OCI-LY3 (cell line): Measurements from ENCODE around the gene MYH16.
"Not testable (repeated sequence)": the region's sequence is repeated elsewhere in the genome, so short reads cannot be mapped to it uniquely, and the experiment has no call there.

Experiments
- H2AFZ ChIP-seq: fragments of 200-600, 300-600 bp; shearing (Covaris generic); 2 replicates; pipeline ENCODE4 v1.6.0; 2014; ENCODE audit warnings: antibody characterized with exemption, low read depth, low read length
- H3K27ac ChIP-seq: fragments of 200-600, 300-600 bp; sonication (generic); 2 replicates; pipeline ENCODE4 v1.5.1; 2014; ENCODE audit warnings: mild to moderate bottlenecking, low read length, moderate library complexity, mixed read lengths
- H3K27me3 ChIP-seq: fragments of 200-600, 300-600 bp; sonication (generic); 2 replicates; pipeline ENCODE4 v1.6.1; 2014; ENCODE audit warnings: low read depth, low read length, mixed read lengths
- H3K36me3 ChIP-seq: fragments of 200-600, 300-600 bp; sonication (generic); replicated peaks from 2 replicates; pipeline ENCODE3; 2014; ENCODE audit warnings: low read depth, low read length, mixed read lengths
- H3K4me1 ChIP-seq: fragments of 300-600, 200-600 bp; sonication (generic); 2 replicates; pipeline ENCODE4 v1.6.1; 2014; ENCODE audit warnings: low read length, mixed read lengths
- H3K4me2 ChIP-seq: fragments of 200-600, 300-600 bp; sonication (generic); 2 replicates; pipeline ENCODE4 v1.6.1; 2014; ENCODE audit warnings: low read length, mixed read lengths
- H3K4me3 ChIP-seq: fragments of 300-600, 200-600 bp; sonication (generic); 2 replicates; pipeline ENCODE4 v1.5.1; 2014; ENCODE audit warnings: antibody characterized with exemption, mild to moderate bottlenecking, low read length, moderate library complexity
- H3K79me2 ChIP-seq: fragments of 300-600, 200-600 bp; shearing (Covaris generic); 2 replicates; pipeline ENCODE4 v1.6.1; 2014; ENCODE audit warnings: mild to moderate bottlenecking, low read length, mixed read lengths
- H3K9ac ChIP-seq: fragments of 300-600, 200-600 bp; shearing (Covaris generic); 2 replicates; pipeline ENCODE4 v1.6.0; 2014; ENCODE audit warnings: mild to moderate bottlenecking, low read length, moderate library complexity
- H3K9me3 ChIP-seq: fragments of 200-600, 300-600 bp; shearing (Covaris generic); 2 replicates; pipeline ENCODE4 v1.6.1; 2014; ENCODE audit warnings: low read length, mixed read lengths; ENCODE audit not compliant: insufficient read depth
- H4K20me1 ChIP-seq: fragments of 200-600, 300-600 bp; sonication (generic); 2 replicates; pipeline ENCODE4 v1.6.1; 2016; ENCODE audit warnings: low read length, mixed read lengths; ENCODE audit not compliant: insufficient read depth
- EZH2phosphoT487 ChIP-seq: fragments of 200-600 bp; shearing (Covaris generic); IDR thresholded peaks from 2 replicates; pipeline ENCODE4 v1.6.1; 2018; ENCODE audit warnings: antibody characterized with exemption, mixed run types, low read depth
- TF ChIP-seq, protein P1 (sequence below): fragments of 200-600, 300-600 bp; sonication (generic); IDR thresholded peaks from 2 replicates; pipeline ENCODE4 v1.5.1; 2014; ENCODE audit warnings: antibody characterized with exemption, low read length, low read depth

The MYH16 gene

DNA sequence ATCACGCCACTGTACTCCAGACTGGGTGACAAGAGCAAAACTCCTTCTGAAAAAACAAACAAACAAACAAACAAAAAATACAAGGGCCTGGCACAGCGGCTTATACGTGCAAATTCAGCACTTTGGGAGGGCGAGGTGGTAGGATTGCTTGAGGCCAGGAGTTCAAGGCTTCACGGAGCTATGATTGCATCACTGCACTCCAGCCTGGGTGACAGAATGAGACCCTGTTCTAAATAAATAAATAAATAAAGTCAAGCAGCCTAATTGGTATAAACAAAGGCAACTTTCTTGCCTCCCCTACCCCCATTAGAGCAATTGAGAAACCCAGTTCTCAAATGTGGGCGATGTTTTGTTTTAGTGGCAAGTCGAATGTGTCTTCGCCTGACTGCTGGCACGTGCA is 38.5 kb upstream of the MYH16 start:
- Histone ChIP-seq H3K27me3 (peaks cover 8% of the 10 kb centered on the region), H3K9me3 (no peaks in the 10 kb centered on the region), H3K79me2 (no peaks in the 10 kb centered on the region), H3K4me2 (no peak overlapping the region), H3K9ac (no peak overlapping the region), H4K20me1 (no peaks in the 10 kb centered on the region), H3K36me3 (no peaks in the 10 kb centered on the region), H3K4me3 (no peak overlapping the region), H3K4me1 (no peaks in the 10 kb centered on the region), H3K27ac (no peak overlapping the region), H2AFZ (no peak overlapping the region)
- TF ChIP-seq EZH2phosphoT487: no peak
- TF ChIP-seq, protein P1, sequence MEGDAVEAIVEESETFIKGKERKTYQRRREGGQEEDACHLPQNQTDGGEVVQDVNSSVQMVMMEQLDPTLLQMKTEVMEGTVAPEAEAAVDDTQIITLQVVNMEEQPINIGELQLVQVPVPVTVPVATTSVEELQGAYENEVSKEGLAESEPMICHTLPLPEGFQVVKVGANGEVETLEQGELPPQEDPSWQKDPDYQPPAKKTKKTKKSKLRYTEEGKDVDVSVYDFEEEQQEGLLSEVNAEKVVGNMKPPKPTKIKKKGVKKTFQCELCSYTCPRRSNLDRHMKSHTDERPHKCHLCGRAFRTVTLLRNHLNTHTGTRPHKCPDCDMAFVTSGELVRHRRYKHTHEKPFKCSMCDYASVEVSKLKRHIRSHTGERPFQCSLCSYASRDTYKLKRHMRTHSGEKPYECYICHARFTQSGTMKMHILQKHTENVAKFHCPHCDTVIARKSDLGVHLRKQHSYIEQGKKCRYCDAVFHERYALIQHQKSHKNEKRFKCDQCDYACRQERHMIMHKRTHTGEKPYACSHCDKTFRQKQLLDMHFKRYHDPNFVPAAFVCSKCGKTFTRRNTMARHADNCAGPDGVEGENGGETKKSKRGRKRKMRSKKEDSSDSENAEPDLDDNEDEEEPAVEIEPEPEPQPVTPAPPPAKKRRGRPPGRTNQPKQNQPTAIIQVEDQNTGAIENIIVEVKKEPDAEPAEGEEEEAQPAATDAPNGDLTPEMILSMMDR: no peak

DNA sequence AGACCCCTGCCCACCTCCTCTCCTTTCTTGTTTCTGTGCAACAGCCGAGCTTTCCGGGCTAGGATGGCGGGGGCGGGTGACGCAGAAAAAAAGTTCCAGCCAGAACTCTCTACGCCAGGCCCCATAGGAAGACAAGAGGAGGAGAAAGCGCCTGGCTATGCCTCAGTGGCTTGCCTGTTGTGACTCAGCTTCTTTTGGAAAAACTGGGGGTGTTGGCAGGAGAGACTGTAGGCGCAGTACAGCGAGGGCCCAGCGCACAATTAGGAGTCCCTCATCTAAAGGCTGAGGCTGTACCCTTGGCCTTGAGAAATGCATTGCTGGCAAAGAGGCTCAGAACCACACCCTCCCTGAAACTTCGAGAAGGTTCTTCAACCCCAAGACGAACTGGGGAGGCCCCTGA is 36.7 kb upstream of the MYH16 start:
- no peak for TF ChIP-seq EZH2phosphoT487
- TF ChIP-seq, protein P1: no peak
- Histone ChIP-seq H3K9ac (no peak overlapping the region), H3K36me3 (no peaks in the 10 kb centered on the region), H2AFZ (no peak overlapping the region), H3K4me2 (no peak overlapping the region), H3K4me1 (no peaks in the 10 kb centered on the region), H3K27me3 (peaks cover 15% of the 10 kb centered on the region), H3K79me2 (no peaks in the 10 kb centered on the region), H3K9me3 (no peaks in the 10 kb centered on the region), H3K4me3 (no peak overlapping the region), H3K27ac (no peak overlapping the region), H4K20me1 (no peaks in the 10 kb centered on the region)

DNA sequence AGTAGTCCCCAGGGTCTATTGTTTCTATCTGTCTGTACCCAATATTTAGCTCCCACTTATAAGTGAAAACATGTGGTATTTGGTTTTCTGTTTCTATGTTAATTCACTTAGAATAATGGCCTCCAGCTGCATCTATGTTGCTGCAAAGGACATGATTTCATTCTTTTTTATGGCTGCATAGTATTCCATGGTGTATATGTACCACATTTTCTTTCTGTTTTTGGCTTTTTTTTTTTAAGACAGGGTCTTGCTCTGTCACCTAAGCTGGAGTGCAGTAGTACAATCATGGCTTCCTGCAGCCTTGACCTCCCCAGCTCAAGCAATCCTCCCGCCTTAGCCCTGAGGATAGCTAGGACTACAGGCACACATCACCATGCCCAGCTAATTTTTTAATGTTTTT is 34.8 kb upstream of the MYH16 start:
- not testable (repeated sequence) for H3K9ac ChIP-seq, H3K36me3 ChIP-seq, H2AFZ ChIP-seq, H4K20me1 ChIP-seq, H3K4me2 ChIP-seq, H3K27ac ChIP-seq, H3K4me3 ChIP-seq, H3K79me2 ChIP-seq, H3K4me1 ChIP-seq, H3K9me3 ChIP-seq
- peaks cover 15% of the 10 kb centered on the region for H3K27me3 ChIP-seq

DNA sequence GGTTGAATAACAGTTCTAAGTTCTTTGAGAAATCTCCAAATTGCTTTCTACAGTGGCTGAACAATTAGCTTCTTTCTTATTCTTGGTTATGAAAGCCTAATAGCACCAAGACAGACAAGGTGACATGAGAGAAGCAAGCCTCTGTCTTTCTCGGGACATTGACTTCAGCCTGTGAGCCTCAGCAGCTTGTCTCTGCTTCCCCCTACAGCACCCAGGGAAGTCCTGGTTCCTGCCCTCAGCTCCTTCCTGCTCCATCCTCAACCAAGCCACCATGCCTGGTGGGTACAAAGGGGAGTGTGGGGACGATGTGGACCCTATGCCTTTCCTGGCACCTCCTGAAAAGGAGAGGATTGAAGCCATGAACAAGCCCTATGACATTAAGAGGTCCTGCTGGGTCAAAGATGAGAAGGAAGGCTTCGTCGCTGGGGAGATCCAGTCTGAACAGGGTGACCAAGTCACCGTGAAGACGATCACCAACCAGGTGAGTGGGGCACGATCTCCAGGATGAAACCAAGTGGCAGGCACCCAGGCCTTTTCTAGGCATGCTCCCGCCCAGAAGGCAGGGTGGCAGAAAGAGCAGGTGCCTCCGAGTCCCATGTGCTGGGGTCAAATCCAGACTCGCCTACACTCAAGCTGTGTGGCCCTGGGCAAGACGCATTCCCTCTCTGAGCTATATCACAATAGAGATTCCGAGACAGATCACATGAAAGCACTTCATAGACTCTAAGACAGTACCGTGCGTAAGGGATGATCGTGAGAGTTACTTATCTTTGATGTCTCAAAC is 33.9 kb upstream of the MYH16 start:
- H3K27ac ChIP-seq: no peak overlapping the region
- no peaks in the 10 kb centered on the region for H3K9me3 ChIP-seq
- TF ChIP-seq EZH2phosphoT487: no peak
- TF ChIP-seq, protein P1: no peak
- no peaks in the 10 kb centered on the region for H4K20me1 ChIP-seq
- H3K4me1 ChIP-seq: no peaks in the 10 kb centered on the region
- no peaks in the 10 kb centered on the region for H3K36me3 ChIP-seq
- no peak overlapping the region for H2AFZ ChIP-seq
- peaks cover 16% of the 10 kb centered on the region for H3K27me3 ChIP-seq
- H3K4me2 ChIP-seq: no peak overlapping the region
- no peak overlapping the region for H3K9ac ChIP-seq
- no peaks in the 10 kb centered on the region for H3K79me2 ChIP-seq
- no peak overlapping the region for H3K4me3 ChIP-seq
